Stimulated activated naive CD4-positive, alpha-beta T cell treated with Interleukin-2 at 50 U/mL for 16 hours (primary cell): Measurements from ENCODE around the gene DNAI7.

ENCODE experiments used
- DNase-seq: peaks from one replicate; lab custom pipeline; 2025; lab: John Stamatoyannopoulos, UW

Gene DNAI7

GRCh38 chr12:25100194-25101091 lies 94.5 kb downstream of the DNAI7 start:
- no peak for DNase-seq

- DNase-seq: no peak
Measured at GRCh38 chr12:25099010-25099409, 96.0 kb downstream of the DNAI7 start.

GRCh38 chr12:25089738-25090137 lies 105.2 kb downstream of the DNAI7 start:
- DNase-seq: no peak

GRCh38 chr12:25087596-25087995 lies 107.4 kb downstream of the DNAI7 start:
- no peak for DNase-seq

GRCh38 chr12:25084816-25085215 lies 110.1 kb downstream of the DNAI7 start:
- no peak for DNase-seq

- no peak for DNase-seq
Measured at GRCh38 chr12:25083211-25083610, 111.7 kb downstream of the DNAI7 start.

- no peak for DNase-seq
Measured at GRCh38 chr12:25082628-25083027, 112.3 kb downstream of the DNAI7 start.

- no peak for DNase-seq
Measured at GRCh38 chr12:25079393-25079792, 115.6 kb downstream of the DNAI7 start.

GRCh38 chr12:25074954-25075353 lies 120.0 kb downstream of the DNAI7 start:
- DNase-seq: no peak

- DNase-seq: no peak
Measured at GRCh38 chr12:25074113-25074512, 120.8 kb downstream of the DNAI7 start.

GRCh38 chr12:25072906-25073650 lies 121.9 kb downstream of the DNAI7 start:
- no peak for DNase-seq

GRCh38 chr12:25071366-25071765 lies 123.6 kb downstream of the DNAI7 start:
- no peak for DNase-seq

- no peak for DNase-seq
Measured at GRCh38 chr12:25069224-25069623, 125.7 kb downstream of the DNAI7 start.

- no peak for DNase-seq
Measured at GRCh38 chr12:25065035-25065434, 129.9 kb downstream of the DNAI7 start.

- DNase-seq: no peak
Measured at GRCh38 chr12:25063873-25064628, 130.9 kb downstream of the DNAI7 start.

GRCh38 chr12:25058658-25059058 lies 136.3 kb downstream of the DNAI7 start:
- DNase-seq: no peak
